GM23248 (cell line): Measurements from ENCODE around the gene PKN3. TPM values are rescaled to one million over a fixed set of nuclear protein-coding genes. Genes with fewer than 3 reads are reported as not detected.

Source experiments
- DNase-seq: peaks from one replicate; pipeline ENCODE4 v3.0.0-alpha.2; 2015
- H2AFZ ChIP-seq: fragments of 200-600 bp; sonication (generic); 2 replicates; pipeline ENCODE4 v1.6.1; 2016; ENCODE audit warnings: antibody characterized with exemption
- H3F3A ChIP-seq: fragments of 200-600 bp; sonication (generic); 2 replicates; pipeline ENCODE4 v1.6.1; 2016; ENCODE audit warnings: mild to moderate bottlenecking, antibody characterized with exemption, mixed run types; ENCODE audit not compliant: insufficient read depth
- H3K27ac ChIP-seq: fragments of 200-600 bp; sonication (generic); 2 replicates; pipeline ENCODE4 v1.5.1; 2016; ENCODE audit warnings: mild to moderate bottlenecking
- H3K27me3 ChIP-seq: fragments of 200-600 bp; sonication (generic); replicated peaks from 2 replicates; pipeline ENCODE4 v1.6.1; 2016; ENCODE audit warnings: mild to moderate bottlenecking; ENCODE audit not compliant: insufficient read depth
- H3K36me3 ChIP-seq: fragments of 200-600 bp; sonication (generic); 2 replicates; pipeline ENCODE4 v1.6.1; 2016; ENCODE audit warnings: low read depth, mild to moderate bottlenecking
- H3K4me1 ChIP-seq: fragments of 200-600 bp; sonication (generic); 2 replicates; pipeline ENCODE4 v1.6.1; 2016; ENCODE audit warnings: mild to moderate bottlenecking; ENCODE audit not compliant: insufficient read depth
- H3K4me2 ChIP-seq: fragments of 200-600 bp; sonication (generic); one replicate; pipeline ENCODE4 v1.6.1; 2016; ENCODE audit warnings: mild to moderate bottlenecking; ENCODE audit not compliant: unreplicated experiment
- H3K4me3 ChIP-seq: fragments of 200-600 bp; sonication (generic); 2 replicates; pipeline ENCODE4 v1.5.1; 2016; ENCODE audit warnings: mild to moderate bottlenecking
- H3K79me2 ChIP-seq: fragments of 200-600 bp; sonication (generic); 2 replicates; pipeline ENCODE4 v1.6.1; 2016; ENCODE audit warnings: mild to moderate bottlenecking; ENCODE audit not compliant: insufficient read depth
- H3K9ac ChIP-seq: fragments of 200-600 bp; sonication (generic); 2 replicates; pipeline ENCODE4 v1.6.1; 2016; ENCODE audit warnings: mild to moderate bottlenecking
- H3K9me2 ChIP-seq: fragments of 200-600 bp; sonication (generic); 2 replicates; pipeline ENCODE4 v1.6.1; 2016; ENCODE audit warnings: mixed run types, mild to moderate bottlenecking, moderate library complexity; ENCODE audit not compliant: insufficient read depth
- H3K9me3 ChIP-seq: fragments of 200-600 bp; sonication (generic); one replicate; pipeline ENCODE4 v1.6.1; 2017; ENCODE audit warnings: low read depth
- H4K20me1 ChIP-seq: fragments of 200-600 bp; sonication (generic); 2 replicates; pipeline ENCODE4 v1.6.0; 2016; ENCODE audit not compliant: insufficient read depth
- EZH2 ChIP-seq: fragments of 200-600 bp; sonication (generic); IDR thresholded peaks from 2 replicates; pipeline ENCODE4 v1.6.1; 2018; ENCODE audit warnings: antibody characterized with exemption, mild to moderate bottlenecking; ENCODE audit not compliant: insufficient read depth, poor library complexity, severe bottlenecking
- EZH2phosphoT487 ChIP-seq: fragments of 200-600 bp; sonication (generic); IDR thresholded peaks from 2 replicates; pipeline ENCODE4 v1.6.1; 2018; ENCODE audit warnings: antibody characterized with exemption, moderate library complexity, mild to moderate bottlenecking, low read depth; ENCODE audit not compliant: insufficient read depth
- WGBS, 2 experiments: methylation state at CpG; one replicate each; pipeline ENCODE4 v1.1.6; 2015 to 2017; ENCODE audit warnings: low lambda C conversion rate in 2 of 2, low coverage in 1 of 2; ENCODE audit errors: missing lambda C conversion rate in 2 of 2; 5-methylcytosine and 5-hydroxymethylcytosine counted together
- in situ Hi-C: fragments of 300-500 bp; cut with MboI; formaldehyde crosslinking; loops from 2 replicates; pipeline ENCODE4 v1.15.0; 2020
- polyA plus RNA-seq: library from polyadenylated mRNA; unstranded; fragments of >200 nt; fragmentation: Nextera tagmentation; extraction: Ambion mirVana; gene quantifications from 2 replicates; pipeline ENCODE4 v1.2.1, GENCODE V29; 2016
- small RNA-seq: library from RNA; depleted of rRNA; stranded (forward); fragments of <200 nt; gene quantifications from one replicate; pipeline ENCODE3, GENCODE V24; 2014; ENCODE audit warnings: low read depth, low replicate concordance
- total RNA-seq: library from RNA; depleted of rRNA; stranded (reverse); fragments of >200 nt; shearing (Covaris generic); gene quantifications from 2 replicates; pipeline ENCODE4 v1.2.3, GENCODE V29; 2014; rRNA removed

The PKN3 gene
- total and polyA plus RNA-seq, 2 experiments from 2014 or later: 0.95 to 2.1 TPM

DNA sequence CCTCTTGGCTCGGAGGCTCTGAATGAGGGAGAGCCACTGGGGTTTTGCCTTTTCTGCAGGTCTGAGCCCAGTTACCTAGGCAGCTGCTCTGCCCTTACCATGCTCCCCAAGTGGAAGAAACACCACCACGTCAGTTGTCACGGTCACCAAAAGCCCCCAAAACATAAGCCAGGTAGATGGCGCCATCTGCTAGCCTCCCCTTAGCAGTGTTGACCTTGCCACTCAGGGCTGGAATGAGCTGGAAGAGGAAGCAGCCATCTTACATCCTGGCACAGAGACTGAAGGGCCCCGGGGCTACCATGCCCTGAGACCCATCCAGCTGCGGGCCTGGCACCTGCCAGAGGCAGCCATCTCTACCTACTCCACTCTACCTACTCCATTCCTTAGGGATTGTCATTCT lies 62.1 kb downstream of the PKN3 start:
- H3K4me3 ChIP-seq: no peak overlapping the region
- no peaks in the 10 kb centered on the region for H4K20me1 ChIP-seq
- in situ Hi-C loops: no loop called here
- H3F3A ChIP-seq: no peaks in the 10 kb centered on the region
- H3K4me2 ChIP-seq: no peak overlapping the region
- no peak overlapping the region for H2AFZ ChIP-seq
- no peak overlapping the region for H3K9ac ChIP-seq
- 90 to 91% methylated on average over 6 of the region's 6 CpGs for WGBS, 2 experiments
- TF ChIP-seq EZH2phosphoT487: no peak
- TF ChIP-seq EZH2: no peak
- no peaks in the 10 kb centered on the region for H3K9me3 ChIP-seq
- H3K4me1 ChIP-seq: no peaks in the 10 kb centered on the region
- H3K27me3 ChIP-seq: no peaks in the 10 kb centered on the region
- DNase-seq: no peak
- H3K79me2 ChIP-seq: peaks cover 80% of the 10 kb centered on the region
- H3K36me3 ChIP-seq: no peaks in the 10 kb centered on the region
- H3K9me2 ChIP-seq: no peaks in the 10 kb centered on the region
- H3K27ac ChIP-seq: no peak overlapping the region

DNA sequence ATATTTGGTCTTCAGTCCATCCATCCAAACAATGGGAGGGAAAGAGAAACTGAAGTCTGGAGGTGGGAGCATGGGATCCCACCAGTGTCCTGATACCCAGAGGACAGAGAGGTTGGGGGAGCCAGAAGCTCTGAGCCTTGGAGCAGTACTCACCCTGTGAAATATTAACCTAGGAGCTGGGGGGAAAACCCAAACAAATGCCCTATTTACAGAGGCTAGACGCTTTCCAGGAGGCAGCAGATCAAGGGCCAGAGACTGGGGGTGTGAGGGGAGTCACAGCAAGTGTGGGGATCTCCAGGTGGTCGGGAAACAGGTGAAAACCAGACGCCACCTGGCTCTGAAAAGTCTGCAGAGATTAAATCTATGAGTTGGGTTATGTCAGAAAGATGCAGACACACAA lies 63.2 kb downstream of the PKN3 start:
- no peak overlapping the region for H3K9ac ChIP-seq
- no peaks in the 10 kb centered on the region for H4K20me1 ChIP-seq
- no peak for TF ChIP-seq EZH2
- no peaks in the 10 kb centered on the region for H3K9me2 ChIP-seq
- no peaks in the 10 kb centered on the region for H3K9me3 ChIP-seq
- H3K36me3 ChIP-seq: no peaks in the 10 kb centered on the region
- no peak for DNase-seq
- in situ Hi-C loops: no loop called here
- H3K79me2 ChIP-seq: peaks cover 82% of the 10 kb centered on the region
- H3K4me2 ChIP-seq: no peak overlapping the region
- H2AFZ ChIP-seq: no peak overlapping the region
- no peak overlapping the region for H3K4me3 ChIP-seq
- whole genome bisulfite sequencing, 2 experiments: 73 to 74% methylated on average over 3 of the region's 3 CpGs
- no peaks in the 10 kb centered on the region for H3K27me3 ChIP-seq
- H3K27ac ChIP-seq: no peak overlapping the region
- peaks cover 2% of the 10 kb centered on the region for H3K4me1 ChIP-seq
- H3F3A ChIP-seq: no peaks in the 10 kb centered on the region

DNA sequence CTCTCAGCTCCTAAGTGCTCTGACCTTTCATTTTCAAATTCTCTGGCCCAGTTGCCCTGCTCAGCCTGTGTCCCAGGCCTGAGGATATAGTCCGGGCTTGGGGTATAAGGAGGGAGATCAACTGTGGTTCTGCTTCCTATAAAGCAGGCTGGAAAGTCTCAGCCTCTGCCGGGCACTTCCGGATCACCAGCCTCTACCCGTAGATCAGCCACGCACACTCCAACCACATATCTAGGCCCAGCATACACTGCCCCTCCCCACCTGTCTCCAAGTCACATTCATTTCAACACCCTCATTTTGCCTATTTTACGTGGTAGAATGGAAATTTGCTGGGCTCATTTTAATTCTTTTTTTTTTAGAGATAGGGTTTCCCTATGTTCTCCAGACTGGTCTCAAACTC lies 66.3 kb downstream of the PKN3 start:
- Histone ChIP-seq H3K36me3 (no peaks in the 10 kb centered on the region), H3K9ac (no peak overlapping the region), H3K9me3 (no peaks in the 10 kb centered on the region), H3K79me2 (peaks cover 70% of the 10 kb centered on the region), H3K4me1 (peaks cover 5% of the 10 kb centered on the region), H2AFZ (no peak overlapping the region), H3F3A (no peaks in the 10 kb centered on the region), H4K20me1 (no peaks in the 10 kb centered on the region), H3K27me3 (no peaks in the 10 kb centered on the region), H3K4me3 (no peak overlapping the region), H3K4me2 (no peak overlapping the region), H3K27ac (no peak overlapping the region), H3K9me2 (no peaks in the 10 kb centered on the region)
- in situ Hi-C loops: no loop called here
- 61 to 65% methylated on average over 6 of the region's 6 CpGs for WGBS, 2 experiments
- DNase-seq: no peak
- TF ChIP-seq EZH2phosphoT487: no peak
- no peak for TF ChIP-seq EZH2

Small RNA genes lying within 50 kb of the gene (small RNA-seq; reads per million reads assigned to genes)
- not detected for gene RF00017
- gene RN7SL560P: not detected

Other genes with a start within 250 kb of the PKN3 start
- gene ODF2, start 246.5 kb upstream of the PKN3 start, total RNA-seq: 29.5 and 37.9 TPM in 2 replicates
- gene ODF2, start 246.5 kb upstream of the PKN3 start, polyA plus RNA-seq: 32.1 and 34.8 TPM in 2 replicates
- 27.1 and 31.5 TPM in 2 replicates for gene GLE1, start 197.8 kb upstream of the PKN3 start, total RNA-seq
- gene GLE1, start 197.8 kb upstream of the PKN3 start, polyA plus RNA-seq: 18.1 and 18.5 TPM in 2 replicates
- 275 and 287 TPM in 2 replicates for gene SPTAN1, start 149.9 kb upstream of the PKN3 start, total RNA-seq
- 139 and 144 TPM in 2 replicates for gene SPTAN1, start 149.9 kb upstream of the PKN3 start, polyA plus RNA-seq
- 64.5 and 93.1 TPM in 2 replicates for gene DYNC2I2, start 45.7 kb upstream of the PKN3 start, total RNA-seq
- gene DYNC2I2, start 45.7 kb upstream of the PKN3 start, polyA plus RNA-seq: 58.8 and 60.8 TPM in 2 replicates
- 263 and 283 TPM in 2 replicates for gene SET, start 13.3 kb upstream of the PKN3 start, total RNA-seq
- gene SET, start 13.3 kb upstream of the PKN3 start, polyA plus RNA-seq: 175 and 183 TPM in 2 replicates
- 48.1 and 65.1 TPM in 2 replicates for gene ZDHHC12, start 21.6 kb downstream of the PKN3 start, total RNA-seq
- gene ZDHHC12, start 21.6 kb downstream of the PKN3 start, polyA plus RNA-seq: 41.6 and 44.0 TPM in 2 replicates
- 28.9 and 61.7 TPM in 2 replicates for gene ZER1, start 69.4 kb downstream of the PKN3 start, total RNA-seq
- gene ZER1, start 69.4 kb downstream of the PKN3 start, polyA plus RNA-seq: 18.7 and 20.0 TPM in 2 replicates
- 15.7 and 17.3 TPM in 2 replicates for gene TBC1D13, start 84.8 kb downstream of the PKN3 start, total RNA-seq
- 21.9 and 25.3 TPM in 2 replicates for gene TBC1D13, start 84.8 kb downstream of the PKN3 start, polyA plus RNA-seq
- 11.6 and 26.7 TPM in 2 replicates for gene ENDOG, start 116.0 kb downstream of the PKN3 start, total RNA-seq
- 21.3 and 21.4 TPM in 2 replicates for gene ENDOG, start 116.0 kb downstream of the PKN3 start, polyA plus RNA-seq
- 15.9 and 53.0 TPM in 2 replicates for gene SPOUT1, start 127.3 kb downstream of the PKN3 start, total RNA-seq
- gene SPOUT1, start 127.3 kb downstream of the PKN3 start, polyA plus RNA-seq: 43.0 and 46.4 TPM in 2 replicates
- gene KYAT1, start 179.4 kb downstream of the PKN3 start, total RNA-seq: 5.1 and 5.8 TPM in 2 replicates
- 4.4 and 5.5 TPM in 2 replicates for gene KYAT1, start 179.4 kb downstream of the PKN3 start, polyA plus RNA-seq
- 35.2 and 37.9 TPM in 2 replicates for gene LRRC8A, start 179.6 kb downstream of the PKN3 start, total RNA-seq
- 35.6 and 36.5 TPM in 2 replicates for gene LRRC8A, start 179.6 kb downstream of the PKN3 start, polyA plus RNA-seq
- gene PHYHD1, start 218.5 kb downstream of the PKN3 start, total RNA-seq: 4.4 and 4.7 TPM in 2 replicates
- 7.4 and 8.6 TPM in 2 replicates for gene PHYHD1, start 218.5 kb downstream of the PKN3 start, polyA plus RNA-seq
- 31.1 and 36.1 TPM in 2 replicates for gene DOLK, start 245.1 kb downstream of the PKN3 start, total RNA-seq
- 29.6 and 31.7 TPM in 2 replicates for gene DOLK, start 245.1 kb downstream of the PKN3 start, polyA plus RNA-seq
- gene NUP188, start 245.2 kb downstream of the PKN3 start, total RNA-seq: 45.9 and 57.0 TPM in 2 replicates
- gene NUP188, start 245.2 kb downstream of the PKN3 start, polyA plus RNA-seq: 24.9 and 25.7 TPM in 2 replicates